GM19035 (cell line): ENCODE measurements around the gene E2F3.
"Not testable (repeated sequence)": the region's sequence is repeated elsewhere in the genome, so short reads cannot be mapped to it uniquely, and the experiment has no call there.

Experiments
- ATAC-seq: cut with Tn5 transposase; IDR thresholded peaks from one replicate; pipeline ENCODE4 v1.9.1; 2021; ENCODE audit not compliant: unreplicated experiment

E2F3 gene

DNA sequence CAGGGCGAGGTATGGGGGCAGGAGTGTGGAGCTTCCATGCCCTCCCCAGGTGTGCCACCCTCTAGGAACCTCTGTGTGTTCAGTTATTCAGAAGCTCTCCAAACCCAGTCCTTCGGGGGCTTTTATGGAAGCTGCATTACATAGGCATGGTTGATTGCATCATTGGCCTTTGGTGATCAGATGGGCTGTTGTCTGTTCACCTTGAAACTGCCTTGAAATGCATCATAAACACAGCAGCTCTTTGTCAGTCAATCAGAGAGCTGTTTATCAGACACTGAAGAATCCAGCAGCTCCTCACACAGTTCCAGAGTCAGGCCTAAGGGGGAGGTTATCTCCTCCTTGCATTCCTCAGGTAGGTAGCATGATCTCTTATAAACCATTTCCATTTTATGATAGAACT, 62.4 kb downstream of the E2F3 start:
- ATAC-seq, result no peak

DNA sequence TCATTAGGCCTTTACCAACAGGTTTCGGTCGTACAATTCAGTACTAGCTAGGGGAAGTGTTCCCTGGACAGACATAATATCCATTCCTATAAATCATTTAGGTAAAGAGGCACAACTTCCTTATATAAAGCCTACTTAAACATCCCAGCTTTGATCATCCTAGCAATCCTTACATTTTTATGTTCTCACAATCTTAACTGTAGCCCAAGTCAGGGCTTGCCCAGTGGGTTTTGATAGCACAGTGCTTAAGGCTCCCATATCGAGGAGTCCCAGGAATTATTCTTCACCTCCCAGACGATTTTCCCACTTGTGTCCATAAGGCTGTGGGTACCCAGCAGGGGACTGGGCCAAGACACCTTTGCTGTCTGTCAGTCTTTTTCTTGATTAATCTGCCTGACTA, 63.2 kb downstream of the E2F3 start:
- no peak for ATAC-seq

DNA sequence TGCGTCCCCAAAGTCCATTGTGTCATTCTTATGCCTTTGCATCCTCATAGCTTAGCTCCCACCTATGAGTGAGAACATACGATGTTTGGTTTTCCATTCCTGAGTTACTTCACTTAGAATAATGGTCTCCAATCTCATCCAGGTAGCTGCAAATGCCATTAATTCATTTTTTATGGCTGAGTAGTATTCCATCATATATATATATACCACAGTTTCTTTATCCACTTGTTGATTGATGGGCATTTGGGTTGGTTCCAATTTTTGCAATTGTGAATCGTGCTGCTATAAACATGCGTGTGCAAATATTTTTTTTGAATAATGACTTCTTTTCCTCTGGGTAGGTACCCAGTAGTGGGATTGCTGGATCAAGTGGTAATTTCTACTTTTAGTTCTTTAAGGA, 63.9 kb downstream of the E2F3 start:
- ATAC-seq, result not testable (repeated sequence)

DNA sequence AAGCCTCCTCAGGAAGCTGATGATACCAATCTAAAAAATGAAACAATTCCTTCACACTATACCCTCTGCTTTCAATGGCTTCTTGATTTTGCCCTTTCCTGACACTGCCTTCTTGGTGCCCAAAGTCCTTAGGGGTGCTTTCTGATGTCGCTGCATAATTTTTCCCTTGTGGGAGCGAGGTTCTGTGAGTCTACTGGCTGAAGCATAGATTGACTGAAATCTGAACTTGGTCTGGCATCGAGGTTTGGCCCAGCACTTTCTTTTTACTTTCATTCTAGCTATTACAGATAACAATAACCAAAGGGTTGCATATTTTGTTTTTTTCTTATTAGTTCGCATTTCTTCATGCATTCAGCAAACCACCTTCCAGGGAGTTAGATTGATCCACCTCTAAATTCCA, 65.8 kb downstream of the E2F3 start:
- peak; percentile 72 for ATAC-seq

DNA sequence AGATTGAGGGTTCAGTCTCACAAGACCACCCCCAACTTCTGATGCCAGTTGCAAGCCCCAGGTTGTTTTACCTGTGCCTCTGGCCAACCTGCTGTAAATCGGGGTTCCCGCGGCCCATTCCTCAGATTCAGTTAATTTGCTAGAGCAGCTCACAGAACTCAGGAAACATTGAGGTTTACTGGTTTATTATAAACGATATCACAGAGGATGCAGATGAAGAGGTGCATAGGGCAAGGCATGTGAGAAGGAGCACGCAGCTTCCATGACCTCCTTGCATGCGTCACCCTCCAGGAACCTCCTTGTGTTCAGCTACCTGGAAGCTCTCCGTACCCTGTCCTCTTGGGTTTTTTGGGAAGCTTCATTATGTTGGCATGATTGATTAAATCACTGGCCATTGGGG, 66.5 kb downstream of the E2F3 start:
- ATAC-seq, result no peak

DNA sequence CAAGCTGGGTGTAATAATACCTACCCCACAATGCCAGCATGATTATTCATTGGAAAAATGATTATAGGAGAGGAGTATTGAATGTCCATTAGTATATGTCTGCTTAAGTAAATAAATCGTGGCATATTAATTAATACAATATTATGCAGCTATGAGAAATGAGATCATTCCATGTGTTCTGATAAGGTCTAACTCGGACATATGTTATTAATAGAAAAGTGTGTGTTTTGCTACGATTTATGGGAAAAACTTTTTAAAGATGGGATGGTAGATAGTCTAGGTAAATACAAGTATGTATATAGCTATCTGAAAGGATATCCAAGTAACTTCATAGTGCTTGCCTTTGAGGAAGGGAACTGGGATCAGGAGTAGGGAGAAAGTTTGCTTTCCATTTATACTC, 71.1 kb downstream of the E2F3 start:
- ATAC-seq, result no peak

DNA sequence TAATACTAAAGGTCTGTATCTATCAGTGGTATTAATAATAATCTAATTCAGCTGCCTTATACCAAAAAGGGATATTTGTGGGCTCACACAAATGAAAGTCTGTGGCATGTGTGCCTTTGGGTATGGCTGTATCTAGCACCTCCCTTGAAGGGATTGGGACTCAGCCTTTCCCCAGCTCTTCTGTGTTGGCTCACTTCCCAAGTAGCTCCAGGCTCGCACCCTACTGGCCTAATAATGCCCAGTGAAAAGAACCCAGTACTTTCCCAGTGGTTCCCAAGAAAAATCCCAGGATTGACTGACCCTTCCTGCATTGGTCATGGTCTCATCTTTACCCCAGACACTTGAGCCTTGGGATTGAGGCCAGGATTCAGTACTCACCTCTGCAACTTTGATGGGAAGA, 71.8 kb downstream of the E2F3 start:
- ATAC-seq, result no peak

DNA sequence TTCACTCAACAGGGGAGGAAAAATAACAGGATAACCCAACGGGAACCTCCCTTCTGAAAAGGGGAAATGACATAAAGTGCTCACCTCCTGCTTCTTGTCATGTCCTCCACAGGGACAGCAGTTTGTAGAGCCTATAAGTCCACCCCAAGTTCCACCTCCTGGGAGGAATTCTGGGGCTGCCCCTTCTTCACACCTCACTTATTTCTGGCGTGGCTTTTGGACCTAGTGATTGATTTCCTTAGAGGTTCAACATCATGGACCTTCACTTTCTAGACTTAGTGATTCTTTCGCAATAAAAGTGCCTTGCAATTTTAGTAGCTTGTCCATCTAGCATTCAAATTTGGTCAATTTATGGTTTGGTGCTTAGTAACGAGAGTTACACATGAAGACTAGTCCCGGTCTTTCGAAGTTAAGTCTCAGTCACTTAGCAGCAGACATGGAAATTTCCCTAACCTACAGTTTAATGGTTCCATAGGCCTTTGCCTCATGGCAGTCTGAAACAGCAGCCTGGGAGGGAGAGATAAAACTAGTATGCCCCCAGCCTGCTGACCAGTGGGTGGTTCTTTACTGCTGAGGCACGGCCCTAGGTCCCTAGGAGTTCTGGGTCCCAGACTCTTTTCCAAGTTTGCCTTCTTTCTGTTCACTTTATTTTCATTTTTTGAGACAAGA, 73.3 kb downstream of the E2F3 start:
- no peak for ATAC-seq

DNA sequence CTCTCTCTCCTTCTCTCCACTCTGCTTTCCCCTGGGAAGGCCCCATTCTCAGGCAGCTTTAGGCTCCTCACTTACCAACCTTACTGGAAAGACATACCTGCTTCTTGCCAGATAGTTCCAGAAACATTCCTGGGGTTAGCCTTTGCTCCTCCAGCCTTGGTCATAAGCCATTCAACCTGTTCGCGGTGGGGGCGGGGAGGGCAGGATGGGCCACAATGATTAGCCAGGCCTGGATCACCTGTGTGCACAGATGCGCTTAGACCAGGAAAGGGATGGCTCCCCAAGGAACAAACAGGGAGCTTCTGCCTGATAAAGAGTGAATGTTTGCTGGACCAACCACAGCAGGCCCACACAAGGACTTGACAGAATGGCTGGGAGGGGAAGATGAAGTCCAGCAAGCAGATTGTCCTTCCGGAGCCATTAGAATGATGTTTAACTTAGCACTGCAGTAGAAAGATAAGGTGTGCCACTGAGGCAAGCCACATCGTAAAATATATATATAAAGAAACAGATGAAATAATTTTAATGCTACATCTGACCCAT, 74.9 kb downstream of the E2F3 start:
- ATAC-seq, result no peak

DNA sequence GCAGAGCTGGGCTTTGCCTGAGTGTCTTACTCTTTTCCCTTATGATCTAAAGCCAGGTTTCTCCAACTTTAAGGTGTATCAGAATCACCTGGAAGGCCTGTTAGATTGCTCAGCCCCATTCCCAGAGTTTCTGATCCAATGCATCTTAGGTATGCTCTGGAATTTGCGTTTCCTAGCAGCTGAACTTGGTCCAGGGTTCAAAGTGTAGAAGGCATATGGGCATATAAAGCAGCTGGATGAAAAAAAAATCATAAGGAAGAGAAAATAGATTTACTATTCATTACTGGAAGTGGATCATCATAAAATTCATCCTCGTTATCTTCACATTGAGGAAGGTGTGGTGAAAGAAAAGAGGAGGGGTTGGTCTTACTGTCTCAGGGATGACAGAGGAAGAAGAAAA, 75.8 kb downstream of the E2F3 start:
- no peak for ATAC-seq

DNA sequence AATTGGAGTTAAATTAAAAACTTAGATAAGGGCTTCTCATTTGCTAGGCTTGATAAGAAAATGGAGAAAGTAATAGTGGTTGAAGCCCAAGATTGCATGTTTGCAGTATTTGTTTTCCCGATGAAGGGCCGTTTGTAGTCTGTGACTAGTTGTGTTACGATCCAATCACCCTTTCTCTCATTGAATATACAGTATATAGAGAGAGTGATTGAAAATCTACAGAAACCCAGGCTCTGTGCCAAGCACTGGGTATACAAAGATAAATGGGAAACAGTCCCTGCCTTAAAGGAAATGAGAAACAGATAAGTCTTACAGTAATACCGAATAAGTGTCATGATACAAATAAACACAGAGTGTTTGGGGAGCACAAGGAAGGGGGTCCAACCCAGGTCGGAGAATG, 77.4 kb downstream of the E2F3 start:
- ATAC-seq, result no peak

DNA sequence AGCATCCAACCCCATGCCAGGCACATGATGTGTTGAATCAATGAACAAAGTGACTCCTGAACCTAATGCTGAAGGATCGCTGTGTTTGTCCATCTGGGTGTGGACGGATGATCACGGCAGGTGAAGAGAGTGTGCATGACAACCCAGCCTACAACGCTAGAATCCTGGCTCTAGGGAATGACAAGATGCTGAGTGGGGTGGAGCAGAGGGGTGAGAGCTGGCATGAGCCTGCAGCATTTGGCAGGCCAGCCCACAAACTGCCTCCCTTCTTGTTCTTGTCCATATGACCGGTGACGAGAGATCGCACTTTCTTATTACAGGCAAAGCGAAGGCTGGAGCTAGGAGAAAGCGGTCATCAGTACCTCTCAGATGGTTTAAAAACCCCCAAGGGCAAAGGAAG, 77.8 kb downstream of the E2F3 start:
- no peak for ATAC-seq

DNA sequence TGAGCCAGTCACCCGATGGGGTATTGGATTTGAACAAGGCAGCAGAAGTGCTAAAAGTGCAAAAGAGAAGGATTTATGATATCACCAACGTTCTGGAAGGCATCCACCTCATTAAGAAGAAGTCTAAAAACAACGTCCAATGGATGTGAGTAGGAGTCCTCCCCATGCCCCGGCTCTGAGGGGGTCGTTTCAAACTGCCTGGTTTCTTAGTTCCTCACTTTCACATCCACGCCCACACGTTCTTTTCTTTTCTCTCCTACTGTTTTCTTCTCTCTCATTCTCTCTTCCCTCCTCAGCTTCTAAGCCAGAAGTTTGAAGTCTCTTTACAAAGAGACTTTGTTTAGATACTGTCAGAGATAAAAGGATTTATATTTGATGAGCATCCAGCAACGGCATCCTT, 79.6 kb downstream of the E2F3 start:
- no peak for ATAC-seq

DNA sequence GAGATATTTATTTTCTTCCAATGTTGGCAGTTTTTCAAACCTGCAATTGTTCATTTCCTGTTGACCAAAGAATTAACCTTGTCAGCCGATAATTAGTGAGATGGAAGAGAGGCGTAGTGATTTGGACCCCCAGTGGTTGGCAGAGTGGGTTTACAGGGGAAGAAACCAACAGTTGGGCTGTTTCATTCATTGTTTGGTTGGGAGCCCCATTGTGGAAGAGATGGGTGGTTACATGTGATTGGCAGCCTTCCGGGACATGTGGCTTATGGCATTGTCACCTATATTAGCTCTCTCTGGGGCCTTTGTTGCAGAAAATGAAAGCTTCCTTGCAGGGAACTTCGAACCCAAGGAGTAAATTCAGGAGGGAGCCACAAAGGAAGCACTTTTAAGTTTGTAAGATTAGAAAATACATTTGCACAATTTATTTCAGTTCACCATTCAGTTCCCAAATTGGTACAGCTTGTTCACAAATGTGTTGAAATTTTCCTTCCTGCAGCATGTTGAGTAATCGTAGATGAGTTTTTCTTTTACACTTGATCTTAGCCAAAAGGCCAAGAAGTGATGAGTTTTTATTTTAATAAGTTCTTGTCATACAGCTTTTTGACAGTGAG, 82.3 kb downstream of the E2F3 start:
- no peak for ATAC-seq

DNA sequence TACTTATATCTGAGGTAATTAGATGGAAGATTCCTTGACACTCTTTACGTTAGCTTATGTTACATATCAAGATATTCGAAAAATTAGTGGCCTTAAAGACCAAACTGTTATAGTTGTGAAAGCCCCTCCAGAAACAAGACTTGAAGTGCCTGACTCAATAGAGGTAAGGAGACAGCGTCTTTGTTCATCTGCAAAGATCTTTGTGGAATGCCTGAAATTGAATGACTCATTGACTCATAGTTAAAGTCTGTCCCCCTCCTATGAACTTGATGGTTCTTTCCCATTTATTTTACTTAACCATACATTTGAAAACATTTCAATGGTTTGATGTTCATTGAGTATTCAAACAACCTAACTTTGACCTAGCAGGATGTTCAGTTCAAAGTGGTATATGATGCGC, 85.0 kb downstream of the E2F3 start:
- ATAC-seq, result no peak

DNA sequence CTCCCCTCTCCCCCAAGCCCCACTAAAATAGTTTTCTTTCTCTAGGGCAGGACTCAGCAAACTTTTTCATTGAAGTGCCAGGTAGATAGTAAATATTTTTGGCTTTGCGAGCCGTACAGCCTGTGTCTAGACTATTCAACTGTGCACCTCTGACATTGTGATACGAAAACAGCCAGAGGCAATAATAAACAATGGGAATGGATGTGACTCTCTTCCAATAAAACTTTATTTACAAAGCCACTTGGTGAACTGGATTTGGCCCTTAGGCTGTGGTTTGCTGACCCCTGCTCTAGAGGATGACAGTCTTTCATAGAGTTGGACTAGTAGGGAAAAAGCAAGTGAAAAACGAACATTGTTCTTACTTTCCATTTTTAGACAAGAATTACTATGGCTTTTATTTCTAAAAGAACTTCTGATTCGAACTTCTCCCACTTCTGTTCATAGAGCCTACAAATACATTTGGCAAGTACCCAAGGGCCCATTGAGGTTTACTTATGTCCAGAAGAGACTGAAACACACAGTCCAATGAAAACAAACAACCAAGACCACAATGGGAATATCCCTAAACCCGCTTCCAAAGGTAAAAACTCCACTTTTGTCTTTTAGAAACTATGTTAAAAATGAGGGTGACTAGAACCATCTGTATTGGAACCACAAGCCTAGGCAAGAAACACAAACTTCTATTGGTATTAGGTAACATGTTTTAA, 86.1 kb downstream of the E2F3 start:
- ATAC-seq, result no peak

DNA sequence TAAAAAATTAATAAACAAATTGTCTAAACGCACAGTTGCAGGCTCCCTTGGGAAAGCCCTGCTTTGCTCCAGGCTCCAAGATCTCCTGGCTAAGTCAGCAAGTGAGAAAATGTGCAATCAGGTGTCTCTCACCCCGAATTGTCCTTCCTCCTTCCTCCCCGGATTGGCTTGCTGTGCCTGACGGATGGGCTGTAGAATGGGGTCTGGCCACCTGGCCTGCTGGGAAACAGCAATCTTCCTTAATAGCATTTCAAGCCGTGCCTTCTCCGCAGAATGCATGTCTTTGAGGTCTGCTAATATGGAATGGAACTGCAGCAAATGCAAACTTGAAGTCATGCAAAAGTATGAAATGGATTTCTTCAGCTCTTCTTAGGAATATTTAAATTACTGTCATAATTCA, 88.9 kb downstream of the E2F3 start:
- ATAC-seq, result no peak

DNA sequence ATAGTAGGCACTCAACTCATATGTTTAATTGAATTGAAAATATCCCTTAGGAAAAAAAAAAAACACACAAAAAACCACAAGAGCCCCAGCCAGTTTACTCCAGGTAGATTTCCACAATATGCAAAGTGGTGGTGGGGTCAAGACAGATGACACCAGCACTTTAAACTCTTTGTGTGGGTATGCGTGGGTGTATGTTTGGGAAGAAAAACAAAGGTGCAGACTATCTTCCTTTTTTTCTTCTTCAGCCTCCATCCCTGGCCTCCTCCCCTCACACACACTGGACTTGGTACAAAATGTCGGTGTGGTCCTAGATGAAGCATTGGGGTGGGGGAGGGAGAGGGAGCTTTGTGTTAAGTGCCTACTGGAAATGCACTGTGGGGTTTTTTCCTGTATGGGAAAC, 90.4 kb downstream of the E2F3 start:
- ATAC-seq, result no peak

DNA sequence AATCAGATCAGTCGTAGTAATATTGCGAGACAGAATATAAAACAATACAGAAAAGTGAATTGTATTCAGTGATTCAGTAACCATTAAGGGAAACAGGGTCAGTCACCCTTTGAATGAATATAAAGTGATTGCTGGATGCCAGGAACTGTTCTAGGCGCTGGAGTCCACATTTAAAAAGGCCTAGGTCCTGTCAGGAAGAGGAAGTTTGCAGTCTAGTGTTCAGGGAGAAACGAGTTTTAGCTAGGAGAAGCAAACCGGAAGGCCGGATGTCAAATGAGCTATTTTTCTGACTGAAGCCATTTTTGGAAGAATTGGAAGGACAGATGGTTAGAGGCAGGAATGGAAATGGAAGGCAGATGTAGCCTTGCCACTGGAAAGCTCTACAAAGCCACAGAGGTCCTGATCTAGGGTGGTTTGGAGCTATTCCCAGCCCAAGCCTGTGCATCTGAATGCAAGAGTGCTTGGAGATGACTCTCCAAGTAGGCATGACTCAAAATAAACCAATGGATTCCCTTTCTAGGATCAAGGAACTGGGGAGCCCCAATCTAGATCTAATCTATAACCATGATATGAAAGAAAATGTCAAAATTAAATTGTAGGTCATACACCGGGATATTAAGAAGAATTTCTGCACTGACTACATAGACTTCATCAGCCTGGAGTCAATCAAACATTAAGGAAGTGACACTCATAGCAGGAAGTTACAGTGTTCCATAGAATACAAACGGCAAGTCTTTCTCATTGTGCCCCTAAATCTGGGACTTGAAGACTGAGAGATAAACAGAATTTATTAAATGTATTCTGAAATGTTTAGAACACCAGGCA, 95.7 kb downstream of the E2F3 start:
- ATAC-seq, result no peak

DNA sequence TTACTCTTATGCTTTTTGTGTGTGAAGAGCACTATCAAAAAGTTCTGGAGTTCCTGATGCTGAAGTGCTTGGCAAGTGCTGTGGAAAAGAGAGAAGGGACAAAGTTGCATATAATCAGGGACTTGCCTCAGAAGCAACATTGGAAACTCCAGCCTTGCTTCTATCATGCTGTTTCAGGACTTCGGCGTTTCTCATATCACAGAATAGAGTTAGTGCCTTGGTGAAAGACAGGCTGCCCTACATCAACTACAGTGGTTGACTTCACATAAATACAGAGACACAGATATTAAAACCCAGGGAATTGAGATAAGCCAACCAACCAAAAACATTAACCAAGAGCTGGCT, 96.3 kb downstream of the E2F3 start:
- no peak for ATAC-seq

DNA sequence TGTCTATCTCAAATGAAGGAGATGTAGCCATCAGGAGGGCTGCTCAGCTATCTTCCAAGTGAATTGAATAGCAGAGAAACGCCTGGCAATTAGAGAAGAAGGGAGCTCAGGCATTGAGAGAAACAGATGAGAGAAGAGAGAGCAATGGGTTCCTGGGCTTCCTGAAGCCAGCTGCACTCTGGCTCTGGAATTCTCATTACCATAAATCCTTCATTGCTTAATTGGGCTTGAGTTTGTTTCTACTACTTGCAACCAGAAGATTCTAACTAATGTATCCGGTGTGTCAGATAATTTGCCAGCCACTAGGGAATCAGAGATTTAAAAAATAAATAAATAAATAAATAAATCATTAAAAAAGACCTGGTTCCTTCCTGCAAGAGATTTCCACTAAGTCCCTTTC, 107.5 kb downstream of the E2F3 start:
- ATAC-seq, result no peak

DNA sequence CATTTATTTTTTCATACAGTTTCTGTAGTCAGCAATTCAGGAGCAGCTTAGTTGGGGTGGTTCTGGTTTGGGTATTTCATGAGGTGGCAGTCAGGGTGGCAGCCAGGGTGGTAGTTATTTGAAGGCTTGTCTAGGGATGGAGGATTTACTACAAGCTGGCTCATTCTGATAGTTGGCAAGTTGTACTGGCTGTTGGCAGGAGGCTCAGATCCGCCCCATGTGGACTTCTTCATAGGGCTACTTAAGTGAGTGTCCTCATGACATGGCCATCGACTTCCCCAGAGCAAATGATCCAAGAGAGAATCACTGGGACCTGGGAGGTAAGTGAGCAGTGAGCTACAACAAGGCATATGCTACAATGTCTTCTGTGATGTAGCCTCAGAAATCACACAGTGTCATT, 110.2 kb downstream of the E2F3 start:
- no peak for ATAC-seq
